ENCODE data around the gene ORC5.

- TF ChIP-seq CTCF (optimal IDR thresholded peaks at IDR 0.05 in 1 of 3, IDR thresholded peaks at IDR 0.05 in 1 of 3, conservative IDR thresholded peaks at IDR 0.05 in 1 of 3; ENCODE audit: extremely low read depth in 1 of 3, insufficient read depth in 2 of 3, low read length in 3 of 3) (peak; percentile 81 to 88 (median 85)), EZH2 (IDR thresholded peaks at IDR 0.05; ENCODE audit: low read length) (no peak)
These were observed 23.5 kb upstream of the ORC5 start for GRCh38 chr7:104231054-104232046.

Data from keratinocyte (primary cell).